RWPE2 (cell line): ENCODE measurements around the gene ATP1A2.
"Not testable (repeated sequence)": the region's sequence is repeated elsewhere in the genome, so short reads cannot be mapped to it uniquely, and the experiment has no call there.

Source experiments
- ATAC-seq: fragments of 200-7000 bp; cut with Tn5 transposase; 3 replicates; pipeline ENCODE4 v1.9.1; 2021; ENCODE audit warnings: low read depth
- DNase-seq: peaks from one replicate; pipeline ENCODE4 v3.0.0-alpha.2; 2020; ENCODE audit warnings: low spot score
- H3K27ac ChIP-seq: fragments of 450-650 bp; 2 replicates; pipeline ENCODE4 v1.5.1; 2017; ENCODE audit warnings: mild to moderate bottlenecking; ENCODE audit not compliant: poor library complexity, severe bottlenecking
- H3K27me3 ChIP-seq: fragments of 250-450 bp; sonication (Bioruptor Pico); 2 replicates; pipeline ENCODE4 v1.5.1; 2021; ENCODE audit warnings: mild to moderate bottlenecking, moderate library complexity; ENCODE audit not compliant: insufficient read depth, poor library complexity, severe bottlenecking
- H3K36me3 ChIP-seq: fragments of 250-450 bp; sonication (Bioruptor Pico); 2 replicates; pipeline ENCODE4 v1.5.1; 2020; ENCODE audit warnings: low read depth, mild to moderate bottlenecking, moderate library complexity
- H3K4me1 ChIP-seq: fragments of 250-450 bp; sonication (Bioruptor Pico); 2 replicates; pipeline ENCODE4 v1.5.1; 2021; ENCODE audit warnings: mild to moderate bottlenecking, moderate library complexity; ENCODE audit not compliant: insufficient read depth, poor library complexity, severe bottlenecking
- H3K4me3 ChIP-seq: fragments of 250-450 bp; sonication (Bioruptor Pico); 2 replicates; pipeline ENCODE4 v1.5.1; 2021; ENCODE audit warnings: mild to moderate bottlenecking, moderate library complexity; ENCODE audit not compliant: severe bottlenecking
- H3K9me3 ChIP-seq: fragments of 250-450 bp; sonication (Bioruptor Pico); 2 replicates; pipeline ENCODE4 v1.5.1; 2021; ENCODE audit warnings: mild to moderate bottlenecking, moderate library complexity; ENCODE audit not compliant: severe bottlenecking
- TF ChIP-seq, protein P1 (sequence below): fragments of 450-650 bp; IDR thresholded peaks from one replicate; pipeline ENCODE4 v1.5.1; 2017; ENCODE audit warnings: mild to moderate bottlenecking, moderate library complexity; ENCODE audit not compliant: poor library complexity, severe bottlenecking

The ATP1A2 gene

DNA sequence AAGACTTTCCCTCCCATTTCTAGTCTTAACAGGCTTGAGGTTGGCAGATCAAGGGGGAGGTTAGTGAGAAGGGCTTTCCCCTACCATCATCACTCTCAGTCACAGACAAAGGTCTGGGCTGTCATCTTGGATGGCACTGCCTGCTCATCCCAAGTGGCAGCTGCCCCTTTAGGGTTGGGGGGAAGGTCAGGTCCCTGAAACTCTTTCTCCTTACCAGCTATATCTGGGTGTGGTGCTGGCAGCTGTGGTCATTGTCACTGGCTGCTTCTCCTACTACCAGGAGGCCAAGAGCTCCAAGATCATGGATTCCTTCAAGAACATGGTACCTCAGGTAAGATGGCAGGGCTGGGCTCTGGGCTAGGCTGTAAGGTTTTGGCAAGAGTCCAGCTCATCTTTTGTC, 8.2 kb downstream of the ATP1A2 start:
- no peak overlapping the region for H3K4me3 ChIP-seq
- no peaks in the 10 kb centered on the region for H3K36me3 ChIP-seq
- H3K27ac ChIP-seq, result peak overlapping the region; percentile 39
- no peak for ATAC-seq
- no peaks in the 10 kb centered on the region for H3K27me3 ChIP-seq
- DNase-seq, result no peak
- H3K9me3 ChIP-seq, result no peaks in the 10 kb centered on the region
- TF ChIP-seq, protein P1, sequence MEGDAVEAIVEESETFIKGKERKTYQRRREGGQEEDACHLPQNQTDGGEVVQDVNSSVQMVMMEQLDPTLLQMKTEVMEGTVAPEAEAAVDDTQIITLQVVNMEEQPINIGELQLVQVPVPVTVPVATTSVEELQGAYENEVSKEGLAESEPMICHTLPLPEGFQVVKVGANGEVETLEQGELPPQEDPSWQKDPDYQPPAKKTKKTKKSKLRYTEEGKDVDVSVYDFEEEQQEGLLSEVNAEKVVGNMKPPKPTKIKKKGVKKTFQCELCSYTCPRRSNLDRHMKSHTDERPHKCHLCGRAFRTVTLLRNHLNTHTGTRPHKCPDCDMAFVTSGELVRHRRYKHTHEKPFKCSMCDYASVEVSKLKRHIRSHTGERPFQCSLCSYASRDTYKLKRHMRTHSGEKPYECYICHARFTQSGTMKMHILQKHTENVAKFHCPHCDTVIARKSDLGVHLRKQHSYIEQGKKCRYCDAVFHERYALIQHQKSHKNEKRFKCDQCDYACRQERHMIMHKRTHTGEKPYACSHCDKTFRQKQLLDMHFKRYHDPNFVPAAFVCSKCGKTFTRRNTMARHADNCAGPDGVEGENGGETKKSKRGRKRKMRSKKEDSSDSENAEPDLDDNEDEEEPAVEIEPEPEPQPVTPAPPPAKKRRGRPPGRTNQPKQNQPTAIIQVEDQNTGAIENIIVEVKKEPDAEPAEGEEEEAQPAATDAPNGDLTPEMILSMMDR, result no peak
- H3K4me1 ChIP-seq, result peaks cover 10% of the 10 kb centered on the region

- H3K4me1 ChIP-seq, result peaks cover 10% of the 10 kb centered on the region
Measured at GRCh38 chr1:160124705-160125478, 9.3 kb downstream of the ATP1A2 start.

GRCh38 chr1:160125746-160126145, 10.2 kb downstream of the ATP1A2 start:
- DNase-seq (no peak), ATAC-seq (no peak)
- TF ChIP-seq, protein P1, result no peak
- Histone ChIP-seq H3K27ac (peak overlapping the region; percentile 39), H3K4me1 (peaks cover 10% of the 10 kb centered on the region), H3K36me3 (no peaks in the 10 kb centered on the region), H3K4me3 (no peak overlapping the region), H3K9me3 (no peaks in the 10 kb centered on the region), H3K27me3 (no peaks in the 10 kb centered on the region)

More at GRCh38 chr1:160124705-160125478, 9.3 kb downstream of the ATP1A2 start:
- no peaks in the 10 kb centered on the region for H3K9me3 ChIP-seq
- no peaks in the 10 kb centered on the region for H3K27me3 ChIP-seq
- ATAC-seq (peak; percentile 84), DNase-seq (no peak)
- TF ChIP-seq, protein P1, result peak; percentile 34
- H3K36me3 ChIP-seq, result no peaks in the 10 kb centered on the region
- no peak overlapping the region for H3K4me3 ChIP-seq
- H3K27ac ChIP-seq, result peak overlapping the region; percentile 39

- not testable (repeated sequence) for H3K4me3 ChIP-seq, ATAC-seq, H3K27me3 ChIP-seq, DNase-seq, H3K27ac ChIP-seq, H3K36me3 ChIP-seq, H3K9me3 ChIP-seq
- H3K4me1 ChIP-seq, result peaks cover 10% of the 10 kb centered on the region
Measured at GRCh38 chr1:160126342-160126741, 10.8 kb downstream of the ATP1A2 start.

DNA sequence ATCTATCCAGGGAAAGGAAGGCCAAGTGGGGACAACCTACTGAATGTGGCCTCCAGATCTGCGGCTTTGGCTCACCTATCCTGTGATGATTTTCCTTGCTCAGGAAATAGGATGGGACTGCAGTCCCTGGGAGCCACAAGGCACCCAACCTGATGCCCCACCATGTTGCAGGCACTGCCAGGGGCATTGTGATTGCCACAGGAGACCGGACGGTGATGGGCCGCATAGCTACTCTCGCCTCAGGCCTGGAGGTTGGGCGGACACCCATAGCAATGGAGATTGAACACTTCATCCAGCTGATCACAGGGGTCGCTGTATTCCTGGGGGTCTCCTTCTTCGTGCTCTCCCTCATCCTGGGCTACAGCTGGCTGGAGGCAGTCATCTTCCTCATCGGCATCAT, 11.8 kb downstream of the ATP1A2 start:
- ATAC-seq (no peak), DNase-seq (no peak)
- peaks cover 10% of the 10 kb centered on the region for H3K4me1 ChIP-seq
- no peak overlapping the region for H3K27ac ChIP-seq
- H3K27me3 ChIP-seq, result no peaks in the 10 kb centered on the region
- no peaks in the 10 kb centered on the region for H3K36me3 ChIP-seq
- H3K4me3 ChIP-seq, result no peak overlapping the region
- TF ChIP-seq, protein P1, result no peak
- no peaks in the 10 kb centered on the region for H3K9me3 ChIP-seq
